ENCODE measurements around the gene GNAZ.

Gene GNAZ

GRCh38 chr22:23062616-23063538 is 7.4 kb upstream of the GNAZ start:
- DNase-seq (ENCODE audit: extremely low spot score, insufficient read length, low read depth) (no peak), FAIRE-seq (no peak)

GRCh38 chr22:23063539-23064380 is 6.6 kb upstream of the GNAZ start:
- DNase-seq (ENCODE audit: extremely low spot score, insufficient read length, low read depth) (no peak), FAIRE-seq (no peak)

- DNase-seq (ENCODE audit: extremely low spot score, insufficient read length, low read depth) (no peak), FAIRE-seq (no peak)
Measured at GRCh38 chr22:23064381-23065068, 5.8 kb upstream of the GNAZ start.

GRCh38 chr22:23065069-23065451 is 5.3 kb upstream of the GNAZ start:
- DNase-seq (ENCODE audit: extremely low spot score, insufficient read length, low read depth) = no peak
- FAIRE-seq = no peak

- FAIRE-seq (no peak), DNase-seq (ENCODE audit: extremely low spot score, insufficient read length, low read depth) (no peak)
Measured at GRCh38 chr22:23065495-23066122, 4.7 kb upstream of the GNAZ start.

GRCh38 chr22:23066200-23067022 is 3.9 kb upstream of the GNAZ start:
- no peak for FAIRE-seq
- no peak for DNase-seq (ENCODE audit: extremely low spot score, insufficient read length, low read depth)

GRCh38 chr22:23067023-23067650 is 3.2 kb upstream of the GNAZ start:
- FAIRE-seq (no peak), DNase-seq (ENCODE audit: extremely low spot score, insufficient read length, low read depth) (no peak)

GRCh38 chr22:23067691-23068090 is 2.6 kb upstream of the GNAZ start:
- DNase-seq (ENCODE audit: extremely low spot score, insufficient read length, low read depth) = no peak
- no peak for FAIRE-seq

- no peak for FAIRE-seq
- DNase-seq (ENCODE audit: extremely low spot score, insufficient read length, low read depth) = no peak
Measured at GRCh38 chr22:23068096-23068831, 2.1 kb upstream of the GNAZ start.

GRCh38 chr22:23068832-23069385 is 1.4 kb upstream of the GNAZ start:
- FAIRE-seq = no peak

GRCh38 chr22:23069502-23070357 is 589 bp upstream of the GNAZ start:
- FAIRE-seq (peak; percentile 63), DNase-seq (ENCODE audit: extremely low spot score, insufficient read length, low read depth) (peak; percentile 81)

More at GRCh38 chr22:23068832-23069385, 1.4 kb upstream of the GNAZ start:
- no peak for DNase-seq (ENCODE audit: extremely low spot score, insufficient read length, low read depth)

- FAIRE-seq (no peak), DNase-seq (ENCODE audit: extremely low spot score, insufficient read length, low read depth) (no peak)
Measured at GRCh38 chr22:23071230-23072076, 1.1 kb downstream of the GNAZ start.

- DNase-seq (ENCODE audit: extremely low spot score, insufficient read length, low read depth) (no peak), FAIRE-seq (no peak)
Measured at GRCh38 chr22:23072077-23072910, 2.0 kb downstream of the GNAZ start.

GRCh38 chr22:23072911-23073491 is 2.7 kb downstream of the GNAZ start:
- FAIRE-seq (no peak), DNase-seq (ENCODE audit: extremely low spot score, insufficient read length, low read depth) (no peak)

All from GM18507 (cell line).